Osteoblast (primary cell): ENCODE measurements around the gene TNNI2. TPM values are rescaled to one million over a fixed set of nuclear protein-coding genes. Genes with fewer than 3 reads are reported as not detected.

Source experiments
- DNase-seq: peaks from one replicate; pipeline ENCODE4 v3.0.0; 2011; ENCODE audit warnings: low spot score, mixed read lengths; ENCODE audit not compliant: insufficient read length; ENCODE audit errors: missing footprints
- H2AFZ ChIP-seq: 2 replicates; pipeline ENCODE4 v1.6.0; 2011; ENCODE audit warnings: mild to moderate bottlenecking, low read length
- H3K27ac ChIP-seq: 2 replicates; pipeline ENCODE4 v1.5.1; 2011; ENCODE audit warnings: mild to moderate bottlenecking, low read depth, low read length, moderate library complexity
- H3K27me3 ChIP-seq: 2 replicates; pipeline ENCODE4 v1.6.0; 2012; ENCODE audit warnings: mild to moderate bottlenecking, control low read depth, inconsistent platforms, low read length, moderate library complexity; ENCODE audit not compliant: insufficient read depth
- H3K36me3 ChIP-seq: 2 replicates; pipeline ENCODE4 v1.5.1; 2011; ENCODE audit warnings: mild to moderate bottlenecking, low read length, control low read depth, moderate library complexity; ENCODE audit not compliant: insufficient read depth
- H3K4me1 ChIP-seq: 2 replicates; pipeline ENCODE4 v1.5.1; 2011; ENCODE audit warnings: mild to moderate bottlenecking, low read length, control low read depth, moderate library complexity; ENCODE audit not compliant: insufficient read depth
- H3K4me2 ChIP-seq: 2 replicates; pipeline ENCODE4 v1.6.0; 2011; ENCODE audit warnings: mild to moderate bottlenecking, low read length; ENCODE audit not compliant: insufficient read depth
- H3K4me3 ChIP-seq: fragments of 200-600 bp; sonication (generic); 3 replicates; pipeline ENCODE4 v1.5.1; 2012; ENCODE audit warnings: mild to moderate bottlenecking, low read length, inconsistent platforms; ENCODE audit not compliant: insufficient read depth
- H3K79me2 ChIP-seq: 2 replicates; pipeline ENCODE4 v1.6.0; 2012; ENCODE audit warnings: mild to moderate bottlenecking, low read length, control low read depth, inconsistent platforms; ENCODE audit not compliant: insufficient read depth
- H3K9me3 ChIP-seq: 2 replicates; pipeline ENCODE4 v1.5.1; 2011; ENCODE audit warnings: low read depth, low read length, control low read depth
- H4K20me1 ChIP-seq: 2 replicates; pipeline ENCODE4 v1.6.0; 2012; ENCODE audit warnings: mild to moderate bottlenecking, low read length, control low read depth; ENCODE audit not compliant: insufficient read depth
- CTCF ChIP-seq: IDR thresholded peaks from 2 replicates; pipeline ENCODE4 v1.5.1; 2011; ENCODE audit warnings: mild to moderate bottlenecking, low read depth, low read length, moderate library complexity; ENCODE audit errors: extremely low read depth
- total RNA-seq: library from RNA; depleted of rRNA; stranded (reverse); fragments of >200 nt; gene quantifications from 2 replicates; pipeline ENCODE4 v1.2.3, GENCODE V29; 2012

The TNNI2 gene
- total RNA-seq, 1 donor = not detected

- TF ChIP-seq CTCF = no peak
- H4K20me1 ChIP-seq = no peaks in the 10 kb centered on the region
- H3K36me3 ChIP-seq = no peaks in the 10 kb centered on the region
- no peaks in the 10 kb centered on the region for H3K9me3 ChIP-seq
- H3K4me3 ChIP-seq = no peak overlapping the region
- no peak overlapping the region for H3K4me2 ChIP-seq
- H3K27me3 ChIP-seq = no peaks in the 10 kb centered on the region
- H3K4me1 ChIP-seq = peaks cover 13% of the 10 kb centered on the region
- H3K79me2 ChIP-seq = no peaks in the 10 kb centered on the region
- no peak overlapping the region for H2AFZ ChIP-seq
- DNase-seq = no peak
- no peak overlapping the region for H3K27ac ChIP-seq
These were observed 19.8 kb downstream of the TNNI2 start for GRCh38 chr11:1858576-1858975.

- no peaks in the 10 kb centered on the region for H3K36me3 ChIP-seq
- H3K27ac ChIP-seq = no peak overlapping the region
- H3K4me1 ChIP-seq = peaks cover 17% of the 10 kb centered on the region
- DNase-seq = no peak
- no peak for TF ChIP-seq CTCF
- H3K27me3 ChIP-seq = no peaks in the 10 kb centered on the region
- no peak overlapping the region for H3K4me3 ChIP-seq
- H3K79me2 ChIP-seq = no peaks in the 10 kb centered on the region
- H3K4me2 ChIP-seq = no peak overlapping the region
- no peaks in the 10 kb centered on the region for H3K9me3 ChIP-seq
- no peak overlapping the region for H2AFZ ChIP-seq
- H4K20me1 ChIP-seq = no peaks in the 10 kb centered on the region
These were observed 20.2 kb downstream of the TNNI2 start for GRCh38 chr11:1859004-1859403.

- H3K9me3 ChIP-seq = no peaks in the 10 kb centered on the region
- no peak overlapping the region for H3K4me2 ChIP-seq
- H3K4me3 ChIP-seq = no peak overlapping the region
- peaks cover 27% of the 10 kb centered on the region for H3K4me1 ChIP-seq
- H2AFZ ChIP-seq = no peak overlapping the region
- H3K27ac ChIP-seq = no peak overlapping the region
- H3K36me3 ChIP-seq = no peaks in the 10 kb centered on the region
- TF ChIP-seq CTCF = no peak
- H3K79me2 ChIP-seq = no peaks in the 10 kb centered on the region
- no peak for DNase-seq
- no peaks in the 10 kb centered on the region for H4K20me1 ChIP-seq
- no peaks in the 10 kb centered on the region for H3K27me3 ChIP-seq
These were observed 21.3 kb downstream of the TNNI2 start for GRCh38 chr11:1860108-1860507.

- Histone ChIP-seq H3K4me2 (no peak overlapping the region), H3K4me1 (peaks cover 32% of the 10 kb centered on the region), H3K9me3 (no peaks in the 10 kb centered on the region), H2AFZ (no peak overlapping the region), H3K4me3 (no peak overlapping the region), H3K79me2 (no peaks in the 10 kb centered on the region), H4K20me1 (no peaks in the 10 kb centered on the region), H3K27me3 (no peaks in the 10 kb centered on the region), H3K27ac (no peak overlapping the region), H3K36me3 (no peaks in the 10 kb centered on the region)
- TF ChIP-seq CTCF = no peak
- no peak for DNase-seq
These were observed 22.9 kb downstream of the TNNI2 start for GRCh38 chr11:1861435-1862411.
